Dedifferentiated amniotic fluid mesenchymal stem cell (primary cell): ENCODE results near the gene ZNF407.
A peak's percentile ranks its signal among the peaks of the same experiment; 100 is the strongest.
"Not testable (repeated sequence)": the region's sequence is repeated elsewhere in the genome, so short reads cannot be mapped to it uniquely, and the experiment has no call there.

Source experiments
- DNase-seq: peaks from one replicate; pipeline ENCODE4 v3.0.0-alpha.2; 2016; ENCODE audit errors: extremely low spot score

Gene ZNF407, protein sequence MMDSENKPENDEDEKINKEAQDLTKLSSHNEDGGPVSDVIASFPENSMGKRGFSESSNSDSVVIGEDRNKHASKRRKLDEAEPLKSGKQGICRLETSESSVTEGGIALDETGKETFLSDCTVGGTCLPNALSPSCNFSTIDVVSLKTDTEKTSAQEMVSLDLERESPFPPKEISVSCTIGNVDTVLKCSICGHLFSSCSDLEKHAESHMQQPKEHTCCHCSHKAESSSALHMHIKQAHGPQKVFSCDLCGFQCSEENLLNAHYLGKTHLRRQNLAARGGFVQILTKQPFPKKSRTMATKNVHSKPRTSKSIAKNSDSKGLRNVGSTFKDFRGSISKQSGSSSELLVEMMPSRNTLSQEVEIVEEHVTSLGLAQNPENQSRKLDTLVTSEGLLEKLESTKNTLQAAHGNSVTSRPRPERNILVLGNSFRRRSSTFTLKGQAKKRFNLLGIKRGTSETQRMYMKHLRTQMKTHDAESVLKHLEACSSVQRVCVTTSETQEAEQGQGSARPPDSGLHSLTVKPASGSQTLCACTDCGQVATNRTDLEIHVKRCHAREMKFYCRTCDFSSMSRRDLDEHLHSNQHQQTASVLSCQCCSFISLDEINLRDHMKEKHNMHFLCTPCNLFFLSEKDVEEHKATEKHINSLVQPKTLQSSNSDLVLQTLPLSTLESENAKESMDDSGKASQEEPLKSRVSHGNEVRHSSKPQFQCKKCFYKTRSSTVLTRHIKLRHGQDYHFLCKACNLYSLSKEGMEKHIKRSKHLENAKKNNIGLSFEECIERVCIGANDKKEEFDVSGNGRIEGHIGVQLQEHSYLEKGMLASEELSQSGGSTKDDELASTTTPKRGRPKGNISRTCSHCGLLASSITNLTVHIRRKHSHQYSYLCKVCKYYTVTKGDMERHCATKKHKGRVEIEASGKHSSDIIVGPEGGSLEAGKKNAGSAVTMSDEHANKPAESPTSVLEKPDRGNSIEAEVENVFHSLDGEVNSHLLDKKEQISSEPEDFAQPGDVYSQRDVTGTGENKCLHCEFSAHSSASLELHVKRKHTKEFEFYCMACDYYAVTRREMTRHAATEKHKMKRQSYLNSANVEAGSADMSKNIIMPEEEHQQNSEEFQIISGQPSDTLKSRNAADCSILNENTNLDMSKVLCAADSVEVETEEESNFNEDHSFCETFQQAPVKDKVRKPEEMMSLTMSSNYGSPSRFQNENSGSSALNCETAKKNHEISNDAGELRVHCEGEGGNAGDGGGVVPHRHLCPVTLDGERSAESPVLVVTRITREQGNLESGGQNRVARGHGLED (N-terminal part only)

DNA sequence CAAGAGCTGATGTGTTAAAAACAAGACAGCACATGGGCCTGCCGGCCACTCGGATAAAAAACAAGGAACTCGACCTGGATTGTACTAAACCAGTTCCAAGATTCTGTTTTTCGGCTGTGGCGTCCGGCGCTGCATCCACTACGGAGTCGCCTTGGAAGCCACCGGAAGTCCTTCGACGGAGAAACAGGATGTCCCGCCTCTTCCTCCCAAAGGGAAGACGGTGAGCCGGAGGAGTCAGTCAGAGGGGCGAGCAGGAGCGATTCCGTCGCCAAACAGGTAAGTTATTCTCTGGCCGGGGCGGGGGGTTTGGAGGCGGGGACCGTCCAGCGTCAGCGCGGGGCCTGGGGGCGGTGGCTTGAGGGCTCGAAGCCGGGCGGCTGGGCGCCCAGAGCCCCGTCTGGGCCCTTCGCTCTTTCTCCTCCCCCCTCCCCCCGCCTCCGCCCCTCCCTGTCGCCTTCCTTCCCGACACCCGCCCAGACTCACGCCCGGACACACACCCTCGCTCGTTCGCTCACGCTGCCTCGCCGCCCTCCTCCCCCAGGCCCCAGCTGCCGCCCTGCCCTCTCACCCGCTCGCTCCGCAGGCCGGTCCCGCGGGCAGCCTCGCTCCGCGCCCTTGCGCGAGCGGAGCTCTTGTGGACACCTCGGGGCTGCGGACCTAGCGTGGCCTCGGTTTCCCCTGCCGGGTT is at the start of gene ZNF407:
Gene ZNF407, plus strand, starts transcription at position 209 of the 688 bp plus-strand sequence. CDS start 33,150 bp downstream, outside the sequence.
- peak; percentile 85 for DNase-seq

DNA sequence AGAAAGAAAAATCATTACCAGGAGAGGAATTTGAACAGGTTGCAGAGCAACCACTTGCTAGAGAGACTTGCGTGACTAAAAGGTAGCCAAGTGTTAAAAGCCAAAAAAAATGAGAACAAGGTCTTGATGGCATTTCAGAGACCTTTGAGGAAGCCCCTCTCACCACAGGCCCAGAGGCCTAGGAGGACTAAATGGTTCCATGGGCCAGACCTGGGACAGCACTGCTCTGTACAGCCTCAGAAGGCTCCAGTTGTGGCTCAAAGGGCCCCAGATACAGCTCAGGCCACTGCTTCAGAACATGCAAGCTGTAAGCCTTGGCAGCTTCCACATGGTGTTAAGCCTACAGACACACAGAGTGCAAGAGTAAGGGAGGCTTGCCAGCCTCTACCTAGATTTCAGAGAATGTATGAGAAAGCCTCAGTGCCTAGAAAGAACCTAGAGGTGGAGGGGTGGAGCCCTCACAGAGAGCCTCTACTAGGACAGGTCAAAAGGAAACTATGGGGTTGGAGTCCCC is 48.0 kb upstream of the ZNF407 start:
- DNase-seq, result no peak

DNA sequence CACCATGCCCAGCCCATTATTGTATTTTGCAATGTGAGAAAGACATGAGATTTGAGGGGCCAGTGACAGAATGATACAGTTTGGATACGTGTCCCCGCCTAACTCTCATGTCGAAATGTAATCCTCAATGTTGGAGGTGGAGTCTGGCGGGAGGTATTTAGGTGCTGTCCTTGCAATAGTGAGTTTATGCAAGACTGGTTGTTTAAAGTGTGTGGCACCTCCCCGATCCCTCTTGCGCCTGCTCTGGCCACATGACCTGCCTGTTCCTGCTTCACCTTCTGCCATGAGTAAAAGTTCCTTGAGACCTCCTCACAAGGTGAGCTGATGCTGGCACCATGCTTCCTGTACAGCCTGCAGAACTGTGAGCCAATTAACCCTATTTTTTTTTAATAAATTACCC is 46.8 kb upstream of the ZNF407 start:
- no peak for DNase-seq

DNA sequence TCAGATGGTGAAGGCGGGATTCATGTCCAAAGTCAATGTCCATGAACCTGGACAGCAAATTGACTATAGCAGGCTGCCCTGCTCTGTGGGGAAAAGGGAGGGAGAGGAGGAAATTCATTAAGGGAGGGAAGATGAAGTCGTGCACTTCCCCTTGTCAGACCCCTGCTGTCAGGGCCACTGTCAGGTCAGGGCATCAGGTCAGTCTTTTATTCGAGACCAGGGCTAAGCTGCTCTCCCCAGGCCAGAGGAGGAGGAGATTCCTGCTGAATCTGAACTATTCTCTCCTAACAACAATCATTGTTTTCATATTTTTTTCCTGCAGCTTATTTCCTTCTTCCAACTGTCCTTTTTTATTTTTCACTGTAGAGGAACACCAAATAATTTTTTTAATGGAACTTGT is 46.2 kb upstream of the ZNF407 start:
- DNase-seq, result no peak

DNA sequence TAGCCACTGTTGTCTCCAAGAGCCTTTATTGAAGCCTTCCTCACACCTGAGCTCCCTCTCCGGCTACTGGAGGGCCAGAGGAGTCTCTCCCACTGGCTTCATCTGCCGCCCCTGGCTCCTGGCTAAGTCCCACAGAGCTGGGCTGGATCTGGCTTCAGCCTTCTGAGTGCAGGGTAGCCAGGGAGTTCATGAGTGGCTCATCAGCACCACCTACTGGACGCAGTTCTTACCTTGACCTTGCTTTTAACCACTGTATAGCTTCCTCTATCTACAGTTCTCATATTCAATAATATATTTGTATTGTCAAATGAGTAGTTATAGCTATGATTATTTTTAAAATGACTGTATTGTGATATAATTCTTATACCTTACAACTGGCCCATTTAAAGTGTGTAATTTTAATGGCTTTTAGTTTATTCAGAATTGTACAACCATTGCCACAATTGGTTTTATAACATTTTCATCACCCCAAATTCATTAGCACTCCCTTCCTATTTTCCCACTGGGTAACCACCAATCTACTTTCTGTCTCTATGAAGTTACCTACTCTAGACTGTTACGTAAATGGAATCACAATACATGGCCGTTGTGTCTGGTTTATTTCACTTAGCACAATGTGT is 45.6 kb upstream of the ZNF407 start:
- DNase-seq, result peak; percentile 81

DNA sequence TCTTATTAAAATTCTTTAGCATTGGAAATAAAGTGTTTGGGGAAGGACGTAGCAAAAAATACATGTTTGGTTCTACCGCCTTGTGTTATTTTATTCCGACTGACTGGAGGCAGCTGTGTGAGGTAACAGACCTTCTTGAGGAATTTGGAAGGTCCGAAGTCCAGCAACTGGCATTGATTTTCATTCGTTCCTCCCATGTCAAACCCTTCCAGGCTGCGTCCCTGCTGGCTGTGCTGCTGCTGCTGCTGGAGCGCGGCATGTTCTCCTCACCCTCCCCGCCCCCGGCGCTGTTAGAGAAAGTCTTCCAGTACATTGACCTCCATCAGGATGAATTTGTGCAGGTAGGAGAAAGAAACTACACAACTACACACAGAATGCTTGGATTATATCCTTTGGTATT is 41.5 kb upstream of the ZNF407 start:
- DNase-seq, result no peak

DNA sequence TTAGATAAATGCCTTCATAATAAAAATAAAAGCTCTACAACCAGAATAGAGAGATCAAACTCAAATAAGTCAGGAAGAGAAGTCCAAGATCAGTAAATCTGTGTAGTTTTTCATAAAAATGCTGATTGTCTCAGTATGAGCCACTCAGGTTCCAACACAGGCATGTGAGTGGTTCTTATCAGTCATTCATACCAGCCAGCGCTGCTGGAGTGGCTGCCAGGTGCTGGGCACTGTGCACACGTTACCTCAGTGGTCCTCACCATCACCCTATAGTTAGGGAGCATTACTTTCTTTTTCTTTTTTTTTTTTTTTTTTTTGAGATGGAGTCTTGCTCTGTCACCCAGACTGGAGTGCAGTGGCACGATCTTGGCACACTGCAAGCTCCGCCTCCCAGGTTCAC is 39.6 kb upstream of the ZNF407 start:
- no peak for DNase-seq

DNA sequence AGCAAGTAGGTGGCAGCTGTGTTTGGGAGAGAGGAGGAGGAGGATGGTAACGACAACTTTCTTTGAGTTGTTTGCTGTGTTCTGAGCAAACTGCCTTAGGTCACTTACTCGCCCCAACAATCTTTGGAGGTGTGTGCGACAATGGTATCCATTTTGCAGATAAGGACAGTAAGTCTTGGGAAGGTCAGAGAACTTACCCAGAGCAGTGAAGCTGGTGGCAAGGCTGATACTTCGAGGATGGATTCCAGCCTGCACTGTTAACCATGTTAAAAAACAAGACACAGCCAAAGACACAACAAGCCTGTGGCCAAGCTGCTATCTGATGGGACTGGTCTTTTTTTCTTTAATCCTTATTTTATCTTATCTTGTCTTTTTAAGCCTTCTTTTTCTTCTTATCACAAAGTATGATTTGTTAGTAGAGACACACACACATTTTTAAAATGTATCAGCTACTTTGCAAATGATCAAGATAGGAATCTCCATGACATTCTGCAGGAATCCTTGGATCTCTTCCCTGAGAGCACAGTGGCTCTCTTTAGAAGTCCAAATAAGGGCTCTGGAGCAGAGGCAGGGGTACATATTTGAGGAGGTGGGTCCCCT is 35.4 kb upstream of the ZNF407 start:
- no peak for DNase-seq

DNA sequence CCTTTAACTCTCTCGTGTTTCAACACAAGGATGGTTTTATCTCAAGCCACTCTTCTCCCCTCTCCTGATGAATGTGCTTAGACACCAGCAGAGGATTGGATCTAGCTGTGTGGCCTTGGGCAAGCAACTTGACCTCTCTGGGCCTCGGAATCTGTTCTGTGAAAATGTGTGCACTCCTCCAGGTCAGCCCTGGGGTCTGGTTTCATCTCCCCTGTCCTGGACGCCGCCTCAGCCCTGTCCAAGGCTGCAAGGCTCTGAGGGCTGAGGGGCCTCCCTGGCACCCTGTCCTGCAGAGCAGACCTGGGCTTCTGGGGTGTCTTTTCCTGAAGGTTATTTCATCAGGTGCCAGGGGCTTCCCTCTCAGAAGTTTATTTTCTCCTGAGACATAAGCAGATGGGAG is 34.9 kb upstream of the ZNF407 start:
- DNase-seq, result no peak

DNA sequence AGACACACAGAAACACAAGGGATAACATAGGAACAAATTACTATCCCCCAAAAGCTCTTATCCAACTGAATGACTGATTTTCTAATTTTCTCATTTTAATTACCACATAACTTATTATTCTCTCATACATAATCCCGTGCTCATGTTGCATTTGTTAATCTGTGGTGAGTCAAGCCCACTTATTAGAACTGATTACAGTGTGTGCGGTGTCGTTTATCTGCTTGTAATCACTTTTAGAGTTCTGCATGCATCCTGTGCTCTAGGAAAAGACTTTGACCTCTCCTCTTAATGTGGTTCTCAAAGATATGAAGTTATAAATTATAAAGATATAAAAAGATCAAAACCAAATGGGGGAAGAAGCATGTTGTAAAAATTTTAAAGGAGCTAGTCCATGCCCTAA is 33.7 kb upstream of the ZNF407 start:
- DNase-seq, result no peak

DNA sequence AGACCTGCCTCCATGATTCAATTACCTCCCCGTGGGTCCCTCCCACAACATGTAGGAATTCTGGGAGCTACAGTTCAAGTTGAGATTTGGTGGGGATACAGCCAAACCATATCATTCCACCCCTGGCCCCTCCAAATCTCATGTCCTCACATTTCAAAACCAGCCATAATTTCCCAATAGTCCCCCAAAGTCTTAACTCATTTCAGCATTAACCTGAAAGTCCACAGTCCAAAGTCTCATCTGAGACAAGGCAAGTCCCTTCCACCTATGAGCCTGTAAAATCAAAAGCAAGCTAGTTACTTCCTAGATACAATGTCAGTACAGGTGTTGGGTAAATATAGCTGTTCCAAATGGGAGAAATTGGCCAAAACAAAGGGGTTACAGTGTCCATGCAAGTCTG is 32.5 kb upstream of the ZNF407 start:
- DNase-seq, result not testable (repeated sequence)

DNA sequence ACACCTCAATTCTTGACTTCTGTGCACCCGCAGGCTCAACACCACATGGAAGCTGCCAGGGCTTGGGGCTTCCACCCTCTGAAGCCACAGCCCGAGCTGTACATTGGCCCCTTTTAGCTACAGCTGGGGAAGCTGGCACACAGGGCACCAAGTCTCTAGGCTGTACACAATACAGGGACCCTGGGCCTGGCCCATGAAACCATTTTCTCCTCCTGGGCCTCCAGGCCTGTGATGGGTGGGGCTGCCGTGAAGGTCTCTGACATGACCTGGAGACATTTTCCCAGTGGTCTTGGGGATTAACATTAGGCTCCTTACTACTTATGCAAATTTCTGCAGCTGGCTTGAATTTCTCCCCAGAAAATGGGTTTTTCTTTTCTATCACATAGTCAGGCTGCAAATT is 31.7 kb upstream of the ZNF407 start:
- not testable (repeated sequence) for DNase-seq

DNA sequence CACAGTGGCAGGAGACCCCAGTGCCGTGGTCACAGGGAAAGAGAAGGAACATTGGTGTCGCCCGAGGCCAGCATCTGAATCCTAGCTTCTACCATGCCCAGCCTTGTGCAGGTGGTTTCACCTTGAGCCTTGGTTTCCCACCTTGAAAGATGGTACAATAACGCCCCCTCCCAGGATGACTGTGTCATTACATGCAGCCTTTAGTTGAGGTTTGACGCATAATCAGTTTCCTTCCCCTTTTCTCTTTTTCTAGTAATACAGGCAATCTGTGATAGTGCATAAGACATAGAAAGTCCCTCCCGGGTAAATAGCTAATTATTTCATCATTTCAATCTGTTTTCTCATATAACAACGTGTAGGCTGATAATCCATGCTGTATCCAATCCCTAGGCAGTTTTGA is 29.8 kb upstream of the ZNF407 start:
- DNase-seq, result no peak

DNA sequence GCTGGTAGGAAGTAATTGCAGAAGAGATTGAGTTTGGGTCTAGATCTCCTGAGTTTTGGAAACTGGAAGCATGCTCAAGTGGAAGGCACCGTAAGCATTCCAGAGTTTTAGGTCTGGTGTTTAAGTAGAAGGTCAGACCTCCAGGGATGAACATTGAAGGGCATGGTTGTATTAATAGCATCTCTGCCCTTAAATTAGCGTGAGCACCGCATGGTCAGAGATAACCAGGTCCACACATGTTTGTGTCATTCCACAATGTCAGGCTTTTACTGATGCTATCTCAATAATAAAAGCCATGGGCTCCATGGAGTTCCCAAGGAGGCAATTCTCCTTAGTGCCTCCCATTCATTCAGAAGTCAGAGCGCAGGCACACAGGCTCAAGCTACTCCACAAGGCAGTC is 28.3 kb upstream of the ZNF407 start:
- DNase-seq, result no peak

DNA sequence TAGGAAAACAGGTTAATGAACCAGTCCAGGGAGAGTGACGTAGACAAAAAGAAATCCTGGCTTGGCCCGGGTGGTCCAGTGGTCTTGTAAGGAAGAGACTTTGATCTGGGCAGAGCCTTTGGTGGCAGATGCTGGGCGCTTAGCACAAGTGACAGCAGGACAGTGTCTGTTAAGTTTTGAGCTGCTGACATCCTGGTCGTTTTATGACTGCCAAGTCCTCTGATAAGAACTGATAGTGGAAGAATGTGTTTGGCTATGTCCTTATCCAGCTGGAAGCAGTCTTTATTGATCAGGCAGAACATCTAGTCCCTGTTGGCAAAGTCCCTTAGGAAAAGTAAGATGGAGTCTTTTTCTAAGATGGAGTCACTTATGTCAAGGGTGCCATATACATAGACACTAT is 27.4 kb upstream of the ZNF407 start:
- no peak for DNase-seq

DNA sequence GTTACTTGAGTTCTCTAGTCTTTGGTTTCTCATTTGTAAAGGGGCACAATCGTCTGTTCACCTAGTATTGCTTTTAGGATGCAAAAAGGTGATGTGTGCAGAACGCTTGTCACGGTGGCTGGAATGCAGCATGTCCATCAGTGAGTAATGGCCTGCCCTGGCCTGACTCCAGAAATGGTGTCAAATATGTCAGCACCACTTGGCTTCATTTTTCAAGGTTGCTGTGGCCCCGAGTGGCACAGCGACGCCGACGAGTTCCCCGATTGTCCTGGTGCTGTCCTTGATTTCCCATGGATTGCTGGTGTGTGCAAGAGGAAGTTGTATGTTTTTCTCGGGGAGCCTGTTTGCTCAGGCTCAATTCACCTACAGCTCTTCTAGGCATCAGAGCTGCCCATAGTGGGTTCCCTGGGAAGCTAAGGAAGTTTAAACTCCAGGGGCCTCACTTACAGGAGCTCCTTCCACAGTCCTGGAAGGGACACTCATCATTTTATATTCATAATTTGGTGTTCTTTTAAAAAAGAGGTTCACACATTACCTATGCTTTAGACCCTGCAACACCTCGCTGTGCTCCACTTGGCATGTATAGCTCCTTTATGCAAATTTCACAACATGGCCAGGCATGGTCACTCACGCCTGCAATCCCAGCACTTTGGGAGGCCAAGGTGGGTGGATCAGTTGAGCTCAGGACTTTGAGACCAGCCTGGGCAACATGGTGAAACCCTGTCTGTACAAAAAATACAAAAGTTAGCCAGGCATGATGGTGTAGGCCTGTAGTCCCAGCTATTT is 25.6 kb upstream of the ZNF407 start:
- DNase-seq, result no peak

DNA sequence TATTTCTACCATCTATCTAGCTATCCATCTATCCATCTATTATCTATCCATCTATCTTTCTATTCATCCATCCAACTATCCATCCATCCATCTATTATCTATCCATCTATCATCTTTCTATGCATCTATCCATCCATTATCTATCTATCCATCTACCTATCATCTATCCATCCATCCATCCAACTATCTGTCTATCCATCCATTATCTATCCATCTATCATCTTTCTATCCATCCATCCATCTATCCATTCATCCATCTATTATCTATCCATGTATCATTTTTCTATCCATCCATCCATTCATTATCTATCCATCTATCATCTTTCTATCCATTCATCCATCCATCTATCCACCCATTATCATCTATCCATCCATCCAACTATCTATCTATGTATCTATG is 24.6 kb upstream of the ZNF407 start:
- DNase-seq, result no peak

DNA sequence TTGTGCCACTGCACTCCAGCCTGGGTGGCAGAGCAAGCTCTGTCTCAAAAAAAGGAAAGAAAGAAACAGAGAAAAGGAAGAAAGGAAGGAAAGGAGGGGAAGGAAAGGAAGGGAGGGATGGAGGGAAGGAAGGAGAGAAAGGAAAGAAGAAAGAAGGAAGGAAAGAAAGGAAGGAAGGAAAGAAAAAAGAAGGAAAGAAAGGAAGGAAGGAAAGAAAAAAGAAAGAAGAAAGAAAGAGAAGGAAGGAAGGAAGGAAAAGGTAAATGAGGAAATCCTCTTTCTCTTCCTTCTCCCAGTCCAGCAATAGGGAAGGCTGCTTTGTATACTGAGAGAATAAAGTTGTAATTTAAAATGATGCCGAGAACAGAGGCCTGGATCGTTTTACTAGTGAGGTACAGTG is 22.8 kb upstream of the ZNF407 start:
- DNase-seq, result no peak

DNA sequence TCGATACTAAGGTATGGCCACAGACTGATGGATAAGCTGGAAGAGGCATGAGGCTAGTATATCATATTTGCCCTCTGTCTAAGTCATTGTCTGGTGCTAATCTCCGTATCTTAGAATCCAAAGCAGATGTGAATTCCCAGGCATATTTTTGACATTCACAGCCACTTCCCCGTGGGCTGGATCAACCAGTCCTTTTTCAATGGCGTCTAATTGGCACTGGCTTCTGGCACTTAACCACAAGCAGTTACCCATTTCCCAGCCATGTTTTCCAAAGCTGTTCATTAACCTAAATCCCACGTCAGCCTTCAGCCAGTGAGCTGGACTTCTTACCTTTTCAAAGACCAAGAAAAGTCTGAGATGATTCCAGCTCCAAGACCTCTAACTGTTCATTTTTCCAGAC is 20.7 kb upstream of the ZNF407 start:
- DNase-seq, result no peak
